ENCODE results near the gene SEMA7A.

The SEMA7A gene

DNA sequence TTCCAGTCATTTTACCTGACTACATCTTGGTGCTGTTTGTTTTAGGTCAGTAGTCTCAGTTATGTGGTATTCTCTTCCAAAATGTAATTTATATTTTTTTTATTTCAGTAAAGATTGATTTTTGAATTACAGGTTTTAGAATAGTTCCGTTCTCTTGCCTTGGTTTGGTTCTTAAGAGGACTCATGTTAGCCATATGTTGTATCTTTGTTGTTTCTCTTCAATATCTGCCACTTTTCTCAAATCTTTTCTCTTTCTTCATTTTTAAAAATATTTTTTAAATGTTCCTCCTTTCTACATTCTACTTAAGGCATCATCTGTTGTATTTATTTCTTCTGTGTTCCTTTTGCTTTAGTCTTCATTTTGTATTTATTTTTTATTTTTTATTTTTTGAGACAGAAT lies 32.8 kb upstream of the SEMA7A start:
- peaks cover 4 to 13% (median 8%) of the 10 kb centered on the region in 4 experiments for H3K4me1 ChIP-seq (ENCODE audit: control extremely low read depth in 1 of 4, control insufficient read depth in 4 of 4, insufficient read depth in 4 of 4, low read length in 3 of 4)
- peaks cover 5 to 23% (median 11%) of the 10 kb centered on the region in 4 experiments for H3K36me3 ChIP-seq (ENCODE audit: control insufficient read depth in 4 of 4, insufficient read depth in 4 of 4, low read length in 3 of 4)
- no peaks in the 10 kb centered on the region for H3K27me3 ChIP-seq (replicated peaks in 2 of 5; ENCODE audit: control insufficient read depth in 4 of 5, insufficient read depth in 5 of 5, low read length in 4 of 5)
- peaks cover 0 to 2% (median 0%) of the 10 kb centered on the region in 5 experiments for H3K9me3 ChIP-seq (ENCODE audit: control extremely low read depth in 1 of 5, control insufficient read depth in 4 of 5, insufficient read depth in 2 of 5, low read depth in 1 of 5, low read length in 4 of 5)
- no peak for DNase-seq
- no peak overlapping the region for H3K27ac ChIP-seq (ENCODE audit: insufficient read depth in 1 of 2, low read depth in 1 of 2, low read length in 2 of 2, poor library complexity in 1 of 2, severe bottlenecking in 2 of 2)
- no CpG with 5 or more reads among the region's 1 CpG for WGBS (ENCODE audit: insufficient coverage)
- no peak overlapping the region for H3K4me3 ChIP-seq (ENCODE audit: control insufficient read depth in 1 of 7, extremely low read depth in 1 of 7, insufficient read depth in 4 of 7, low read depth in 2 of 7, low read length in 6 of 7)
- ChIA-PET POLR2A (no interaction called here), CTCF (no interaction called here)

GRCh38 chr15:74464897-74465296 lies 31.1 kb upstream of the SEMA7A start:
- DNase-seq: no peak
- WGBS (ENCODE audit: insufficient coverage): 100% methylated on average over 1 of the region's 2 CpGs

DNA sequence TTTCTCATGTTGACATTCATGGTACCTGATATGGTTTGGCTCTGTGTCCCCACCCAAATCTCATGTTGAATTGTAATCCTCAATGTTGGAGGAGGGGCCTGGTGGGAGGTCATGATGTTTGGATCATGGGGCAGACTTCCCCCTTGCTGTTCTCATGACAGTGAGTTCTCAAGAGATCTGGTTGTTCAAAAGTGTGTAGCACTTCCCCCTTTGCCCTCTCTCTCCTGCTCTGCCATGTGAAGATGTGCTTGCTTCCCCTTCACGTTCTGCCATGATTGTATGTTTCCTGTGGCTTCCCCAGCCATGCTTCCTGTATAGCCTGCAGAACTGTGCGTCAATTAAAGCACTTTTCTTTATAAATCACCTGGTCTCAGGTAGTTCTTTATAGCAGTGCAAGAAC lies 30.5 kb upstream of the SEMA7A start:
- H3K9me3 ChIP-seq (ENCODE audit: control extremely low read depth in 1 of 5, control insufficient read depth in 4 of 5, insufficient read depth in 2 of 5, low read depth in 1 of 5, low read length in 4 of 5): peaks cover 0 to 2% (median 0%) of the 10 kb centered on the region in 5 experiments
- DNase-seq: peak; percentile 3 to 20 (median 20)
- 14% methylated on average over 2 of the region's 2 CpGs for WGBS (ENCODE audit: insufficient coverage)
- ChIA-PET CTCF (no interaction called here), POLR2A (no interaction called here)
- H3K4me1 ChIP-seq (ENCODE audit: control extremely low read depth in 1 of 4, control insufficient read depth in 4 of 4, insufficient read depth in 4 of 4, low read length in 3 of 4): peaks cover 11 to 29% (median 18%) of the 10 kb centered on the region in 4 experiments
- H3K36me3 ChIP-seq (ENCODE audit: control insufficient read depth in 4 of 4, insufficient read depth in 4 of 4, low read length in 3 of 4): peaks cover 5 to 16% (median 8%) of the 10 kb centered on the region in 4 experiments
- no peak overlapping the region for H3K27ac ChIP-seq (ENCODE audit: insufficient read depth in 1 of 2, low read depth in 1 of 2, low read length in 2 of 2, poor library complexity in 1 of 2, severe bottlenecking in 2 of 2)
- no peaks in the 10 kb centered on the region for H3K27me3 ChIP-seq (replicated peaks in 2 of 5; ENCODE audit: control insufficient read depth in 4 of 5, insufficient read depth in 5 of 5, low read length in 4 of 5)
- H3K4me3 ChIP-seq (ENCODE audit: control insufficient read depth in 1 of 7, extremely low read depth in 1 of 7, insufficient read depth in 4 of 7, low read depth in 2 of 7, low read length in 6 of 7): no peak overlapping the region

More at GRCh38 chr15:74464897-74465296, 31.1 kb upstream of the SEMA7A start:
- peaks cover 11 to 24% (median 17%) of the 10 kb centered on the region in 4 experiments for H3K4me1 ChIP-seq (ENCODE audit: control extremely low read depth in 1 of 4, control insufficient read depth in 4 of 4, insufficient read depth in 4 of 4, low read length in 3 of 4)
- ChIA-PET POLR2A (no interaction called here), CTCF (interaction anchor here (1.2 kb wide), 1 partner anchor 11 kb away, joined by 4 read pairs; no protein-coding TSS in a partner anchor)
- H3K27me3 ChIP-seq (replicated peaks in 2 of 5; ENCODE audit: control insufficient read depth in 4 of 5, insufficient read depth in 5 of 5, low read length in 4 of 5): no peaks in the 10 kb centered on the region
- peaks cover 0 to 2% (median 0%) of the 10 kb centered on the region in 5 experiments for H3K9me3 ChIP-seq (ENCODE audit: control extremely low read depth in 1 of 5, control insufficient read depth in 4 of 5, insufficient read depth in 2 of 5, low read depth in 1 of 5, low read length in 4 of 5)
- H3K4me3 ChIP-seq (ENCODE audit: control insufficient read depth in 1 of 7, extremely low read depth in 1 of 7, insufficient read depth in 4 of 7, low read depth in 2 of 7, low read length in 6 of 7): no peak overlapping the region
- peaks cover 5 to 18% (median 9%) of the 10 kb centered on the region in 4 experiments for H3K36me3 ChIP-seq (ENCODE audit: control insufficient read depth in 4 of 4, insufficient read depth in 4 of 4, low read length in 3 of 4)
- H3K27ac ChIP-seq (ENCODE audit: insufficient read depth in 1 of 2, low read depth in 1 of 2, low read length in 2 of 2, poor library complexity in 1 of 2, severe bottlenecking in 2 of 2): no peak overlapping the region

GRCh38 chr15:74463634-74464033 lies 29.9 kb upstream of the SEMA7A start:
- peaks cover 11 to 29% (median 18%) of the 10 kb centered on the region in 4 experiments for H3K4me1 ChIP-seq (ENCODE audit: control extremely low read depth in 1 of 4, control insufficient read depth in 4 of 4, insufficient read depth in 4 of 4, low read length in 3 of 4)
- ChIA-PET POLR2A (no interaction called here), CTCF (no interaction called here)
- peaks cover 0 to 2% (median 0%) of the 10 kb centered on the region in 5 experiments for H3K9me3 ChIP-seq (ENCODE audit: control extremely low read depth in 1 of 5, control insufficient read depth in 4 of 5, insufficient read depth in 2 of 5, low read depth in 1 of 5, low read length in 4 of 5)
- no peak overlapping the region for H3K27ac ChIP-seq (ENCODE audit: insufficient read depth in 1 of 2, low read depth in 1 of 2, low read length in 2 of 2, poor library complexity in 1 of 2, severe bottlenecking in 2 of 2)
- H3K4me3 ChIP-seq (ENCODE audit: control insufficient read depth in 1 of 7, extremely low read depth in 1 of 7, insufficient read depth in 4 of 7, low read depth in 2 of 7, low read length in 6 of 7): no peak overlapping the region
- H3K27me3 ChIP-seq (replicated peaks in 2 of 5; ENCODE audit: control insufficient read depth in 4 of 5, insufficient read depth in 5 of 5, low read length in 4 of 5): no peaks in the 10 kb centered on the region
- peaks cover 4 to 15% (median 9%) of the 10 kb centered on the region in 4 experiments for H3K36me3 ChIP-seq (ENCODE audit: control insufficient read depth in 4 of 4, insufficient read depth in 4 of 4, low read length in 3 of 4)
- peak in 1 of 3 donors; percentile 6 for DNase-seq

GRCh38 chr15:74461847-74462511 lies 28.2 kb upstream of the SEMA7A start:
- peak overlapping the region; percentile 69 to 93 for H3K27ac ChIP-seq (ENCODE audit: insufficient read depth in 1 of 2, low read depth in 1 of 2, low read length in 2 of 2, poor library complexity in 1 of 2, severe bottlenecking in 2 of 2)
- H3K4me3 ChIP-seq (ENCODE audit: control insufficient read depth in 1 of 7, extremely low read depth in 1 of 7, insufficient read depth in 4 of 7, low read depth in 2 of 7, low read length in 6 of 7): peak overlapping the region in 6 of 7 experiments; percentile 93 to 100 (median 96)
- H3K36me3 ChIP-seq (ENCODE audit: control insufficient read depth in 4 of 4, insufficient read depth in 4 of 4, low read length in 3 of 4): peaks cover 3 to 14% (median 5%) of the 10 kb centered on the region in 4 experiments
- POLR2A ChIA-PET: interaction anchor here (0.6 to 0.9 kb wide), 2 partner anchors 59 to 77 kb away, joined by 3 to 4 read pairs; no protein-coding TSS in a partner anchor
- peaks cover 11 to 29% (median 18%) of the 10 kb centered on the region in 4 experiments for H3K4me1 ChIP-seq (ENCODE audit: control extremely low read depth in 1 of 4, control insufficient read depth in 4 of 4, insufficient read depth in 4 of 4, low read length in 3 of 4)
- 69% methylated on average over 2 of the region's 8 CpGs for WGBS (ENCODE audit: insufficient coverage)
- no peak for DNase-seq
- CTCF ChIA-PET: interaction anchor here (0.6 to 1.3 kb wide), 5 partner anchors 18 to 95 kb away, joined by 3 to 4 read pairs (median 3); no protein-coding TSS in a partner anchor
- no peaks in the 10 kb centered on the region for H3K27me3 ChIP-seq (replicated peaks in 2 of 5; ENCODE audit: control insufficient read depth in 4 of 5, insufficient read depth in 5 of 5, low read length in 4 of 5)
- peaks cover 0 to 2% (median 0%) of the 10 kb centered on the region in 5 experiments for H3K9me3 ChIP-seq (ENCODE audit: control extremely low read depth in 1 of 5, control insufficient read depth in 4 of 5, insufficient read depth in 2 of 5, low read depth in 1 of 5, low read length in 4 of 5)

DNA sequence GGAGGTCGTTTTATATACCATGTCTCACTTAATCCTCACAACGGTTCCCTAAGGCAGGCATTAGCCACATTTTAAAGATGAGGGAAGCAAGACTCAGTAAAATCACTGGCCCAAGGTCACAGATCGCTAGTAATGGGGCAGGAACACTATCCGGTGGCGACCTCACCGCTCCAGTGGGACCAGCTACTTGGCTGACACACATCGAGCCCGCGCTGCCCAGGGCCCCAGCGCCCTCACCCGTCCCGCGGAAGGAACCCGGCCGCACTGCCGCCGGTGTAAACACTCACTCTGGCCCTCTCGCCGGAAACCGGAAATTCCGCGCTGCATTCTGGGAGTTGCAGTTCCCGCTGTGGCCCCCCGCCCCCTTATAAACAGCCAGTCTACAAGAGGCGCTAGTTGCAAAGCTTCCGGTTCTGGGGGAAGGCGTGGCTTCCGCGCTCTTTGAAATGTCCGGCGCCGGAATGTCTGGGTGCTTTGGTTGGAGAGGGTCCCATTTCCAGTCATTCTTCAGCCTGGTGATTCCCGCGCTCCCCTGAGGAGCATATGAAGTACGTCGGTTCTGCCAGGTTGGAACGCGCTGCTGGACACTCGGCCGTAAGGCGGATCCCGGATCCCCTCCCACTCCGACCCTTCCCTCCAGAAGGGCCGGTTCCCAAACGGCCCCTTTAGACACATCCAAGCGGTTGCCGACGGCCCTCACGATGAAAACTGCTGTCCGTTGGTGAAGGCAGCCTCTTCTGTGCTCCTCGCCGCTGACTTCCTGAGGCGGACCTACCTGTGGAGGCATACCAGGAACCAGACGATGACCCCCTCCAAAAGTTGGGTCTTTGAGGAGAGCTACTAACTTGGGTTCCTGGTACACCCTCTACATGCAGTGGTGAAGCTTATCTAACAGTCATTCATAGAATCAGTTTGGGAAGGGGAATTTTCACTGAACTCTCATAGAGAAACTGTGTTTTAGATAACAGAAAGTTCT lies 27.4 kb upstream of the SEMA7A start, which contains the start of gene UBL7:
TSS of gene UBL7 (minus strand) at position 290 of the 976 bp plus-strand sequence. CDS start 2,293 bp downstream, outside the sequence.
- H3K4me1 ChIP-seq (ENCODE audit: control extremely low read depth in 1 of 4, control insufficient read depth in 4 of 4, insufficient read depth in 4 of 4, low read length in 3 of 4): peaks cover 11 to 29% (median 18%) of the 10 kb centered on the region in 4 experiments
- ChIA-PET POLR2A (interaction anchor here (0.6 to 1.4 kb wide), 6 partner anchors 58 to 153 kb away, joined by 3 to 5 read pairs (median 4); no protein-coding TSS in a partner anchor), CTCF (interaction anchor here (0.8 to 1.9 kb wide), 11 partner anchors 11 to 158 kb away, joined by 3 to 7 read pairs (median 3); no protein-coding TSS in a partner anchor)
- H3K27me3 ChIP-seq (replicated peaks in 2 of 5; ENCODE audit: control insufficient read depth in 4 of 5, insufficient read depth in 5 of 5, low read length in 4 of 5): no peaks in the 10 kb centered on the region
- peaks cover 0 to 2% (median 0%) of the 10 kb centered on the region in 5 experiments for H3K9me3 ChIP-seq (ENCODE audit: control extremely low read depth in 1 of 5, control insufficient read depth in 4 of 5, insufficient read depth in 2 of 5, low read depth in 1 of 5, low read length in 4 of 5)
- peaks cover 5 to 15% (median 5%) of the 10 kb centered on the region in 4 experiments for H3K36me3 ChIP-seq (ENCODE audit: control insufficient read depth in 4 of 4, insufficient read depth in 4 of 4, low read length in 3 of 4)
- 0% methylated on average over 41 of the region's 54 CpGs for whole genome bisulfite sequencing (ENCODE audit: insufficient coverage)
- DNase-seq: peak; percentile 96 to 98 (median 97)
- H3K27ac ChIP-seq (ENCODE audit: insufficient read depth in 1 of 2, low read depth in 1 of 2, low read length in 2 of 2, poor library complexity in 1 of 2, severe bottlenecking in 2 of 2): peak within 1 kb of the TSS; percentile 69 to 93
- peak within 1 kb of the TSS; percentile 93 to 100 (median 98) for H3K4me3 ChIP-seq (ENCODE audit: control insufficient read depth in 1 of 7, extremely low read depth in 1 of 7, insufficient read depth in 4 of 7, low read depth in 2 of 7, low read length in 6 of 7)
